ENCODE measurements around the gene SLC19A1.

SLC19A1 gene

GRCh38 chr21:45547545-45547900, 5.3 kb upstream of the SLC19A1 start:
- TF ChIP-seq CTCF (IDR thresholded peaks at IDR 0.05; ENCODE audit: insufficient read depth, missing control alignments): no peak
- DNase-seq (ENCODE audit: insufficient read length, low spot score) (no peak), FAIRE-seq (no peak)

- FAIRE-seq (no peak), DNase-seq (ENCODE audit: insufficient read length, low spot score) (no peak)
- no peak for TF ChIP-seq CTCF (IDR thresholded peaks at IDR 0.05; ENCODE audit: insufficient read depth, missing control alignments)
Observed at GRCh38 chr21:45546636-45547544, 4.7 kb upstream of the SLC19A1 start.

- TF ChIP-seq CTCF (IDR thresholded peaks at IDR 0.05; ENCODE audit: insufficient read depth, missing control alignments): no peak
- DNase-seq (ENCODE audit: insufficient read length, low spot score) (no peak), FAIRE-seq (no peak)
Observed at GRCh38 chr21:45545691-45546531, 3.7 kb upstream of the SLC19A1 start.

- FAIRE-seq: no peak
- TF ChIP-seq CTCF (IDR thresholded peaks at IDR 0.05; ENCODE audit: insufficient read depth, missing control alignments): no peak
- DNase-seq (ENCODE audit: insufficient read length, low spot score): no peak
Observed at GRCh38 chr21:45545236-45545570, 3.0 kb upstream of the SLC19A1 start.

GRCh38 chr21:45544449-45545235, 2.4 kb upstream of the SLC19A1 start:
- no peak for DNase-seq (ENCODE audit: insufficient read length, low spot score)
- no peak for FAIRE-seq
- no peak for TF ChIP-seq CTCF (IDR thresholded peaks at IDR 0.05; ENCODE audit: insufficient read depth, missing control alignments)

GRCh38 chr21:45543710-45544448, 1.6 kb upstream of the SLC19A1 start:
- FAIRE-seq (no peak), DNase-seq (ENCODE audit: insufficient read length, low spot score) (no peak)

More at GRCh38 chr21:45543710-45544448, 1.6 kb upstream of the SLC19A1 start:
- no peak for TF ChIP-seq CTCF (IDR thresholded peaks at IDR 0.05; ENCODE audit: insufficient read depth, missing control alignments)

All from D721Med (cell line).